Uterus (tissue), 4 donors: ENCODE data around the gene CAMK2N1. TPM values are rescaled to one million over a fixed set of nuclear protein-coding genes. Genes with fewer than 3 reads are reported as not detected.

ENCODE experiments used
- DNase-seq, 2 donors: peaks; one replicate each; pipeline ENCODE4 v3.0.0-alpha.2; 2019 to 2020
- H3K27ac ChIP-seq, 2 donors: fragments of 200-600 bp; sonication (generic); 1 replicate in 1 of 2; 2 replicates in 1 of 2; pipeline ENCODE4 v1.5.1; 2016 to 2018
- H3K27me3 ChIP-seq, 2 donors: fragments of 200-600 bp; sonication (generic); one replicate each; pipeline ENCODE4 v1.5.1; 2018 to 2019; ENCODE audit warnings: control low read depth in 1 of 2
- H3K36me3 ChIP-seq, 2 donors: fragments of 200-600 bp; sonication (generic); one replicate each; pipeline ENCODE4 v1.5.1; 2019; ENCODE audit warnings: control low read depth in 1 of 2
- H3K4me1 ChIP-seq, 2 donors: fragments of 200-600 bp; sonication (generic); one replicate each; pipeline ENCODE4 v1.5.1; 2018 to 2019; ENCODE audit warnings: control low read depth in 1 of 2
- H3K4me3 ChIP-seq, 2 donors: fragments of 200-600 bp; sonication (generic); 1 replicate in 1 of 2; 2 replicates in 1 of 2; pipeline ENCODE4 v1.5.1; 2018 to 2019; ENCODE audit warnings: mild to moderate bottlenecking in 1 of 2
- H3K9me3 ChIP-seq, 2 donors: fragments of 200-600 bp; sonication (generic); one replicate each; pipeline ENCODE4 v1.5.1; 2019; ENCODE audit warnings: control low read depth in 1 of 2
- POLR2A ChIP-seq, 2 donors: fragments of 450-650 bp; IDR thresholded peaks; one replicate each; pipeline ENCODE4 v1.6.1; 2016; ENCODE audit warnings: antibody characterized with exemption in 2 of 2, mild to moderate bottlenecking in 1 of 2, moderate library complexity in 1 of 2
- intact Hi-C: fragments of 100-400 bp; cut with DNase I; formaldehyde crosslinking; loops from one replicate; pipeline ENCODE4 v1.15.1; 2023; ENCODE audit warnings: low total_unique reads
- total RNA-seq, 4 donors: library from RNA; depleted of rRNA in 3 of 4; stranded (reverse); fragments of >200 nt in 3 of 4; gene quantifications; one replicate each; pipeline versions ENCODE4 v1.1.0 to v1.2.4, GENCODE V29; 2014 to 2023
- TF ChIP-seq, protein P1 (sequence below), 4 experiments: fragments of 200-600 bp in 2 of 4; fragments of 450-650 bp in 2 of 4; sonication (generic) in 2 of 4; IDR thresholded peaks; one replicate each; pipeline ENCODE4 v1.5.1; 2016 to 2019; ENCODE audit warnings: antibody characterized with exemption in 4 of 4, mild to moderate bottlenecking in 2 of 4, moderate library complexity in 1 of 4
- donor health status: DM: yes; HTN: yes; CAD: no.

CAMK2N1 gene
- total RNA-seq, 4 donors from 2014 or later = 12.6 to 37.3 (median 19.4) TPM

DNA sequence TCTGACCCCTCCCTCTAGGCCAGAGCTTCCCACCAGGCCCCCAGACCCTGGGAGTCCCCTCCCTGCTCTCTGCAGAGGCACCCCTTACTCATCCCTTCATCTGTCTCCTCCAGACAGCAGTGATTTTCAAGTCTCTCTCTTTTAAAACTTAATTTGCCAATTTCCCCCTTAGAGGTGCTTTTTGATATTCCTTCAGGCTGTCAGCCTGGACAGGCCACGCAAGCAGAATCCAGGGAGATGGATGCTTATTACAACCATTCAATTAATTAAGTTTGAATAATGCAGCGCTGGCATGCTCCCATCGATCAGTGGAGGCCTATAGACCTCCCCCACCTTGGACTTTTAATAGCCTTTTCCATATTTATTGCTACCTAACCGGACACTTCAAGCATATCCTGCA is 6.2 kb downstream of the CAMK2N1 start:
- Histone ChIP-seq H3K4me1 (peaks cover 3 to 19% of the 10 kb centered on the region in 2 donors), H3K9me3 (no peaks in the 10 kb centered on the region), H3K36me3 (no peaks in the 10 kb centered on the region), H3K4me3 (no peak overlapping the region), H3K27me3 (no peaks in the 10 kb centered on the region), H3K27ac (no peak overlapping the region)
- TF ChIP-seq, protein P1, sequence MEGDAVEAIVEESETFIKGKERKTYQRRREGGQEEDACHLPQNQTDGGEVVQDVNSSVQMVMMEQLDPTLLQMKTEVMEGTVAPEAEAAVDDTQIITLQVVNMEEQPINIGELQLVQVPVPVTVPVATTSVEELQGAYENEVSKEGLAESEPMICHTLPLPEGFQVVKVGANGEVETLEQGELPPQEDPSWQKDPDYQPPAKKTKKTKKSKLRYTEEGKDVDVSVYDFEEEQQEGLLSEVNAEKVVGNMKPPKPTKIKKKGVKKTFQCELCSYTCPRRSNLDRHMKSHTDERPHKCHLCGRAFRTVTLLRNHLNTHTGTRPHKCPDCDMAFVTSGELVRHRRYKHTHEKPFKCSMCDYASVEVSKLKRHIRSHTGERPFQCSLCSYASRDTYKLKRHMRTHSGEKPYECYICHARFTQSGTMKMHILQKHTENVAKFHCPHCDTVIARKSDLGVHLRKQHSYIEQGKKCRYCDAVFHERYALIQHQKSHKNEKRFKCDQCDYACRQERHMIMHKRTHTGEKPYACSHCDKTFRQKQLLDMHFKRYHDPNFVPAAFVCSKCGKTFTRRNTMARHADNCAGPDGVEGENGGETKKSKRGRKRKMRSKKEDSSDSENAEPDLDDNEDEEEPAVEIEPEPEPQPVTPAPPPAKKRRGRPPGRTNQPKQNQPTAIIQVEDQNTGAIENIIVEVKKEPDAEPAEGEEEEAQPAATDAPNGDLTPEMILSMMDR (IDR thresholded peaks at IDR 0.05) = no peak
- TF ChIP-seq POLR2A (IDR thresholded peaks at IDR 0.05) = no peak
- DNase-seq = no peak
- intact Hi-C loops = no loop called here

DNA sequence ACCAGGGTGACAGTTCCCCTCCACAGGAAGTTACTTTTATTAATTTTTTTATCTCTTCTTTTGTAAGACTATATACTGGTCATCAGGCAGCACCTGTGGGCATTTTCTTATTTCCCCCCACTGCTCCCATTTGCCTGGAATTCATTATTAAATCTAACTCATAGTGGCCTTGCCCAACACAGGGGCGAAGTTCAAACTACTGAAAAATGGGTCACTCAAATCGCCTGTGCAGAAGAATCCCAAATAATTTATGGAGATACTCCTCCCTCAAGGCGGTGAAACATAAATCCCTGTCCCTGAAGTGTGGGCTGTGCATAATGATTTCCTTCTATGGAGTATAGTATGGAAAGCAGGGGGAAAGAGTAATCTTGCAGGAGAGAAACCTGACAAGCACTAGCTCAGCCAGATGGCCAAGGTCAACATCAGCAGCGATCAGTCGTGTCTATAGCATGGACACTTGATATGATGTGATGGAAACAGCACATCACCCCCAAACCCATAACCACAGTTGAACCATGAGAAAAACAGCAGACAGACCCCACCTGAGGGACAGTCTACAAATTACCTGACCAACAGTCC is 7.9 kb downstream of the CAMK2N1 start:
- Histone ChIP-seq H3K36me3 (no peaks in the 10 kb centered on the region), H3K27me3 (no peaks in the 10 kb centered on the region), H3K4me1 (peaks cover 2 to 11% of the 10 kb centered on the region in 2 donors), H3K4me3 (no peak overlapping the region), H3K9me3 (no peaks in the 10 kb centered on the region), H3K27ac (no peak overlapping the region)
- no peak for DNase-seq
- TF ChIP-seq, protein P1 (IDR thresholded peaks at IDR 0.05) = no peak
- no peak for TF ChIP-seq POLR2A (IDR thresholded peaks at IDR 0.05)
- intact Hi-C loops = no loop called here

GRCh38 chr1:20477348-20478056 is 8.5 kb downstream of the CAMK2N1 start:
- no peak overlapping the region for H3K4me3 ChIP-seq
- no peaks in the 10 kb centered on the region for H3K9me3 ChIP-seq
- TF ChIP-seq, protein P1 (IDR thresholded peaks at IDR 0.05) = no peak
- no peak for TF ChIP-seq POLR2A (IDR thresholded peaks at IDR 0.05)
- H3K4me1 ChIP-seq = peaks cover 0 to 11% of the 10 kb centered on the region in 2 donors
- H3K27me3 ChIP-seq = no peaks in the 10 kb centered on the region
- H3K36me3 ChIP-seq = no peaks in the 10 kb centered on the region
- peak overlapping the region; percentile 30 to 39 for H3K27ac ChIP-seq
- intact Hi-C loops = no loop called here
- DNase-seq = peak in 1 of 2 donors; percentile 47

DNA sequence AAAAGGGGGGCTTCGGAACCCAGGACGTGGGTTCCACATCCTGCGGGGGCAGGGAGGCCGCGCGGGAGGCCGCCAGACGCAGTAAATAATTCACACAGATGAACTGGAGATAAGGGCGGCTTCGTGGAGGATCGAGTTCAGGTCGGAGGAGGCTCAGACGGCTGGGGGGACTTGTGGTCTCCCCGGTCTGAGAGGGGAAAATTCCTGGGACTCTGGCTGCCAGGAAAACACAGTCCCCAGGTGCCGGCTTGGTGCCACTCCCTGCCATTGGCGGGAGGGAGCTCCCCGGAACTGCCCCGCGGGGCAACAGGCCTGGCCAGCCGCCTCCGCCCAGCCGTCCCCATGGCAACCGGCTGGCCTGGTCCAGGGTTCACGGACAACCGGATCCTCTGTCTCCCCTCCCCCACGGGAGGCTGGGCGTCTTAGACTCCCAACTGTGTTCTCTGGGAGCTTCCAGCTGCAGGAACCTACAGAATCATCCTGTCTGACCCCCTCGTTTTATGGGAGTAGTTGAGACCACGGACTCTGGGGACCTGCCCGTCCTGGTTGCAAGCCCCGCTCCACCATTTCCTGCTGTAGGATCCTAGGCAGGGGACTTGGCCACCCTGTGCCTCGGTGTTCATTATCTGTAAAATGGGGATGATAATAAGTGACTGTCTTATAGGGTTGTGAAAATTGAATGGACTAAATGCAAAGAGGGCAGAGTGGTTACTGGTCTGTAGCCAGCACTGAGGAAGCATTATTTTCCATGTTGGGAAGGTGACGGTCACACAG is 9.6 kb downstream of the CAMK2N1 start:
- no peak for TF ChIP-seq POLR2A (IDR thresholded peaks at IDR 0.05)
- TF ChIP-seq, protein P1 (IDR thresholded peaks at IDR 0.05) = no peak
- H3K27ac ChIP-seq = peak overlapping the region in 1 of 2 donors; percentile 2
- H3K9me3 ChIP-seq = no peaks in the 10 kb centered on the region
- no peaks in the 10 kb centered on the region for H3K27me3 ChIP-seq
- peaks cover 0 to 11% of the 10 kb centered on the region in 2 donors for H3K4me1 ChIP-seq
- H3K4me3 ChIP-seq = no peak overlapping the region
- DNase-seq = peak in 1 of 2 donors; percentile 32
- intact Hi-C loops = no loop called here
- H3K36me3 ChIP-seq = no peaks in the 10 kb centered on the region

- no peak for DNase-seq
- intact Hi-C loops = no loop called here
- Histone ChIP-seq H3K4me3 (no peak overlapping the region), H3K27ac (no peak overlapping the region), H3K27me3 (no peaks in the 10 kb centered on the region), H3K4me1 (peaks cover 0 to 11% of the 10 kb centered on the region in 2 donors), H3K9me3 (no peaks in the 10 kb centered on the region), H3K36me3 (no peaks in the 10 kb centered on the region)
- TF ChIP-seq, protein P1 (IDR thresholded peaks at IDR 0.05) = no peak
- TF ChIP-seq POLR2A (IDR thresholded peaks at IDR 0.05) = no peak
These were observed 11.0 kb downstream of the CAMK2N1 start for GRCh38 chr1:20474996-20475395.
